ENCODE data around the gene TNPO3. TPM values are rescaled to one million over a fixed set of nuclear protein-coding genes. Genes with fewer than 3 reads are reported as not detected.

TNPO3 gene
- total RNA-seq, 1 donor from 2014 or later: 52.5 TPM

- TF ChIP-seq CTCF (conservative IDR thresholded peaks at IDR 0.05; ENCODE audit: low read depth, low read length): no peak
- no peak overlapping the region for H3K4me3 ChIP-seq (ENCODE audit: low read depth, low read length)
- DNase-seq (ENCODE audit: low read depth): no peak
Measured at GRCh38 chr7:129094501-129094900, 39.6 kb upstream of the TNPO3 start.

GRCh38 chr7:129093867-129094456, 39.1 kb upstream of the TNPO3 start:
- H3K4me3 ChIP-seq (ENCODE audit: low read depth, low read length): no peak overlapping the region

GRCh38 chr7:129091484-129092002, 36.6 kb upstream of the TNPO3 start:
- DNase-seq (ENCODE audit: low read depth): no peak
- peak; percentile 99 for TF ChIP-seq CTCF (conservative IDR thresholded peaks at IDR 0.05; ENCODE audit: low read depth, low read length)
- H3K4me3 ChIP-seq (ENCODE audit: low read depth, low read length): no peak overlapping the region

More at GRCh38 chr7:129093867-129094456, 39.1 kb upstream of the TNPO3 start:
- DNase-seq (ENCODE audit: low read depth): no peak
- TF ChIP-seq CTCF (conservative IDR thresholded peaks at IDR 0.05; ENCODE audit: low read depth, low read length): no peak

- no peak overlapping the region for H3K4me3 ChIP-seq (ENCODE audit: low read depth, low read length)
- no peak for TF ChIP-seq CTCF (conservative IDR thresholded peaks at IDR 0.05; ENCODE audit: low read depth, low read length)
- no peak for DNase-seq (ENCODE audit: low read depth)
Measured at GRCh38 chr7:129090300-129090907, 35.5 kb upstream of the TNPO3 start.

GRCh38 chr7:129089521-129090212, 34.8 kb upstream of the TNPO3 start:
- DNase-seq (ENCODE audit: low read depth): no peak
- no peak for TF ChIP-seq CTCF (conservative IDR thresholded peaks at IDR 0.05; ENCODE audit: low read depth, low read length)
- H3K4me3 ChIP-seq (ENCODE audit: low read depth, low read length): no peak overlapping the region

GRCh38 chr7:129084801-129085551, 30.1 kb upstream of the TNPO3 start:
- H3K4me3 ChIP-seq (ENCODE audit: low read depth, low read length): no peak overlapping the region
- no peak for DNase-seq (ENCODE audit: low read depth)
- TF ChIP-seq CTCF (conservative IDR thresholded peaks at IDR 0.05; ENCODE audit: low read depth, low read length): no peak

All from epithelial cell of proximal tubule (primary cell).